ENCODE data around the gene SLC30A5.
A peak's percentile ranks its signal among the peaks of the same experiment; 100 is the strongest.

SLC30A5 gene

GRCh38 chr5:69160651-69161050 lies 66.8 kb downstream of the SLC30A5 start:
- no peak for TF ChIP-seq CTCF (IDR thresholded peaks at IDR 0.05; ENCODE audit: low read depth, low read length)
- H3K4me3 ChIP-seq (replicated peaks in 1 of 2; ENCODE audit: low read depth in 2 of 2, low read length in 2 of 2), result no peak overlapping the region
- no peak for DNase-seq (ENCODE audit: low read depth in 2 of 2)

- peak; percentile 97 for DNase-seq (ENCODE audit: low read depth in 2 of 2)
- TF ChIP-seq CTCF (IDR thresholded peaks at IDR 0.05; ENCODE audit: low read depth, low read length), result peak; percentile 5
- peak within 1 kb of the TSS; percentile 73 to 88 for H3K4me3 ChIP-seq (replicated peaks in 1 of 2; ENCODE audit: low read depth in 2 of 2, low read length in 2 of 2)
These were observed 73.1 kb downstream of the SLC30A5 start, which contains the start of gene CCNB1 for GRCh38 chr5:69166686-69167492. Gene CCNB1 (plus strand): TSS chr5:69167150. CDS start chr5:69167263, 113 bp downstream.

- H3K4me3 ChIP-seq (replicated peaks in 1 of 2; ENCODE audit: low read depth in 2 of 2, low read length in 2 of 2), result peak overlapping the region; percentile 73 to 88
- TF ChIP-seq CTCF (IDR thresholded peaks at IDR 0.05; ENCODE audit: low read depth, low read length), result no peak
These were observed 73.7 kb downstream of the SLC30A5 start for GRCh38 chr5:69167493-69167855.

GRCh38 chr5:69167929-69168328 lies 74.1 kb downstream of the SLC30A5 start:
- DNase-seq (ENCODE audit: low read depth in 2 of 2), result no peak
- no peak for TF ChIP-seq CTCF (IDR thresholded peaks at IDR 0.05; ENCODE audit: low read depth, low read length)
- H3K4me3 ChIP-seq (replicated peaks in 1 of 2; ENCODE audit: low read depth in 2 of 2, low read length in 2 of 2), result peak overlapping the region; percentile 73 to 88

More at GRCh38 chr5:69167493-69167855, 73.7 kb downstream of the SLC30A5 start:
- peak in 1 of 2 donors; percentile 33 for DNase-seq (ENCODE audit: low read depth in 2 of 2)

- no peak overlapping the region for H3K4me3 ChIP-seq (replicated peaks in 1 of 2; ENCODE audit: low read depth in 2 of 2, low read length in 2 of 2)
- peak; percentile 12 to 30 for DNase-seq (ENCODE audit: low read depth in 2 of 2)
- TF ChIP-seq CTCF (IDR thresholded peaks at IDR 0.05; ENCODE audit: low read depth, low read length), result no peak
These were observed 76.7 kb downstream of the SLC30A5 start for GRCh38 chr5:69170495-69170894.

- TF ChIP-seq CTCF (IDR thresholded peaks at IDR 0.05; ENCODE audit: low read depth, low read length), result no peak
- no peak overlapping the region for H3K4me3 ChIP-seq (replicated peaks in 1 of 2; ENCODE audit: low read depth in 2 of 2, low read length in 2 of 2)
- no peak for DNase-seq (ENCODE audit: low read depth in 2 of 2)
These were observed 77.2 kb downstream of the SLC30A5 start for GRCh38 chr5:69170969-69171368.

Measured in cardiac fibroblast (primary cell).